GM23338 (cell line): ENCODE data around the gene R3HDM4. TPM values are rescaled to one million over a fixed set of nuclear protein-coding genes. Genes with fewer than 3 reads are reported as not detected.

Experiments used
- CTCF ChIP-seq, 2 experiments: fragments of 200-600 bp in 1 of 2; sonication (generic) in 1 of 2; conservative IDR thresholded peaks; 2 replicates each; pipeline versions ENCODE4 v1.5.1 to v1.6.1; 2016 to 2017; ENCODE audit warnings: antibody characterized with exemption in 2 of 2, low read depth in 2 of 2, mild to moderate bottlenecking in 2 of 2, moderate library complexity in 1 of 2
- EZH2phosphoT487 ChIP-seq: fragments of 200-600 bp; sonication (generic); IDR thresholded peaks from one replicate; pipeline ENCODE4 v1.8.1; 2018; ENCODE audit warnings: antibody characterized with exemption; ENCODE audit not compliant: unreplicated experiment
- JUNB ChIP-seq: IDR thresholded peaks from one replicate; pipeline ENCODE4 v1.6.1; 2016; ENCODE audit warnings: antibody characterized with exemption; ENCODE audit not compliant: unreplicated experiment
- NANOG ChIP-seq: IDR thresholded peaks from 2 replicates; pipeline ENCODE4 v1.6.1; 2016; ENCODE audit warnings: antibody characterized with exemption, borderline replicate concordance
- POLR2AphosphoS5 ChIP-seq: IDR thresholded peaks from 2 replicates; pipeline ENCODE4 v1.6.1; 2016; ENCODE audit warnings: antibody characterized with exemption, low read depth
- ZNF114 ChIP-seq: fragments of 250-450 bp; sonication (Bioruptor Pico); IDR thresholded peaks from 2 replicates; pipeline ENCODE4 v1.5.0; 2020; ENCODE audit warnings: mild to moderate bottlenecking, moderate library complexity
- ZNF462 ChIP-seq: fragments of 250-450 bp; sonication (Bioruptor Pico); IDR thresholded peaks from 2 replicates; pipeline ENCODE4 v1.5.0; 2020; ENCODE audit warnings: mild to moderate bottlenecking, moderate library complexity
- polyA plus RNA-seq: library from polyadenylated mRNA; unstranded; fragments of >200 nt; fragmentation: Nextera tagmentation; extraction: Ambion mirVana; gene quantifications from 2 replicates; pipeline ENCODE4 v1.2.1, GENCODE V29; 2016
- total RNA-seq: library from RNA; depleted of rRNA; stranded (reverse); fragments of >200 nt; shearing (Covaris generic); gene quantifications from 2 replicates; pipeline ENCODE4 v1.2.3, GENCODE V29; 2014
- TF ChIP-seq, protein P1 (sequence below): IDR thresholded peaks from one replicate; pipeline ENCODE4 v1.6.1; 2018; ENCODE audit warnings: antibody characterized with exemption; ENCODE audit not compliant: unreplicated experiment

R3HDM4 gene
- total and polyA plus RNA-seq, 2 experiments from 2014 or later, result 76.5 to 87.1 TPM

DNA sequence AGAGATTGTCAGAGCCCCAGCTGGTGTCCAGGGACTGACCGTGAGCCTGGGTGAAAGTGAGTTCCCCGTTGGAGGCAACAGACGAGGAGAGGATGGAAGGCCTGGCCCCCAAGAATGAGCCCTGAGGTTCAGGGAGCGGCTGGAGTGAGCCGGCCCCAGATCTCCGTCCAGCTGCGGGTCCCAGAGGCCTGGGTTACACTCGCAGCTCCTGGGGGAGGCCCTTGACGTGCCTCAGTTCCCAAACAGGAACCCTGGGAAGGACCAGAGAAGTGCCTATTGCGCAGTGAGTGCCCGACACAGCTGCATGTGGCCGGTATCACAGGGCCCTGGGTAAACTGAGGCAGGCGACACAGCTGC lies 62.1 kb downstream of the R3HDM4 start (continued):
- TF ChIP-seq ZNF462 (no peak), EZH2phosphoT487 (no peak), POLR2AphosphoS5 (no peak), CTCF (conservative IDR thresholded peaks at IDR 0.05; ENCODE audit: low read depth in 2 of 2) (no peak), NANOG (no peak), JUNB (no peak), ZNF114 (CRISPR knock-in tag) (no peak)
- TF ChIP-seq, protein P1, sequence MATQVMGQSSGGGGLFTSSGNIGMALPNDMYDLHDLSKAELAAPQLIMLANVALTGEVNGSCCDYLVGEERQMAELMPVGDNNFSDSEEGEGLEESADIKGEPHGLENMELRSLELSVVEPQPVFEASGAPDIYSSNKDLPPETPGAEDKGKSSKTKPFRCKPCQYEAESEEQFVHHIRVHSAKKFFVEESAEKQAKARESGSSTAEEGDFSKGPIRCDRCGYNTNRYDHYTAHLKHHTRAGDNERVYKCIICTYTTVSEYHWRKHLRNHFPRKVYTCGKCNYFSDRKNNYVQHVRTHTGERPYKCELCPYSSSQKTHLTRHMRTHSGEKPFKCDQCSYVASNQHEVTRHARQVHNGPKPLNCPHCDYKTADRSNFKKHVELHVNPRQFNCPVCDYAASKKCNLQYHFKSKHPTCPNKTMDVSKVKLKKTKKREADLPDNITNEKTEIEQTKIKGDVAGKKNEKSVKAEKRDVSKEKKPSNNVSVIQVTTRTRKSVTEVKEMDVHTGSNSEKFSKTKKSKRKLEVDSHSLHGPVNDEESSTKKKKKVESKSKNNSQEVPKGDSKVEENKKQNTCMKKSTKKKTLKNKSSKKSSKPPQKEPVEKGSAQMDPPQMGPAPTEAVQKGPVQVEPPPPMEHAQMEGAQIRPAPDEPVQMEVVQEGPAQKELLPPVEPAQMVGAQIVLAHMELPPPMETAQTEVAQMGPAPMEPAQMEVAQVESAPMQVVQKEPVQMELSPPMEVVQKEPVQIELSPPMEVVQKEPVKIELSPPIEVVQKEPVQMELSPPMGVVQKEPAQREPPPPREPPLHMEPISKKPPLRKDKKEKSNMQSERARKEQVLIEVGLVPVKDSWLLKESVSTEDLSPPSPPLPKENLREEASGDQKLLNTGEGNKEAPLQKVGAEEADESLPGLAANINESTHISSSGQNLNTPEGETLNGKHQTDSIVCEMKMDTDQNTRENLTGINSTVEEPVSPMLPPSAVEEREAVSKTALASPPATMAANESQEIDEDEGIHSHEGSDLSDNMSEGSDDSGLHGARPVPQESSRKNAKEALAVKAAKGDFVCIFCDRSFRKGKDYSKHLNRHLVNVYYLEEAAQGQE, result no peak
